GM12874 (cell line): ENCODE results near the gene SDR42E1.

Experiments
- TF ChIP-seq, protein P1 (sequence below): IDR thresholded peaks from 2 replicates; pipeline ENCODE4 v1.5.1; 2011; ENCODE audit warnings: low read depth, mild to moderate bottlenecking, control low read depth, low read length, moderate library complexity; ENCODE audit not compliant: insufficient read depth

The SDR42E1 gene

GRCh38 chr16:82044585-82044911 lies 33.3 kb upstream of the SDR42E1 start:
- TF ChIP-seq, protein P1, sequence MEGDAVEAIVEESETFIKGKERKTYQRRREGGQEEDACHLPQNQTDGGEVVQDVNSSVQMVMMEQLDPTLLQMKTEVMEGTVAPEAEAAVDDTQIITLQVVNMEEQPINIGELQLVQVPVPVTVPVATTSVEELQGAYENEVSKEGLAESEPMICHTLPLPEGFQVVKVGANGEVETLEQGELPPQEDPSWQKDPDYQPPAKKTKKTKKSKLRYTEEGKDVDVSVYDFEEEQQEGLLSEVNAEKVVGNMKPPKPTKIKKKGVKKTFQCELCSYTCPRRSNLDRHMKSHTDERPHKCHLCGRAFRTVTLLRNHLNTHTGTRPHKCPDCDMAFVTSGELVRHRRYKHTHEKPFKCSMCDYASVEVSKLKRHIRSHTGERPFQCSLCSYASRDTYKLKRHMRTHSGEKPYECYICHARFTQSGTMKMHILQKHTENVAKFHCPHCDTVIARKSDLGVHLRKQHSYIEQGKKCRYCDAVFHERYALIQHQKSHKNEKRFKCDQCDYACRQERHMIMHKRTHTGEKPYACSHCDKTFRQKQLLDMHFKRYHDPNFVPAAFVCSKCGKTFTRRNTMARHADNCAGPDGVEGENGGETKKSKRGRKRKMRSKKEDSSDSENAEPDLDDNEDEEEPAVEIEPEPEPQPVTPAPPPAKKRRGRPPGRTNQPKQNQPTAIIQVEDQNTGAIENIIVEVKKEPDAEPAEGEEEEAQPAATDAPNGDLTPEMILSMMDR: no peak

- TF ChIP-seq, protein P1: no peak
Observed at GRCh38 chr16:82043680-82044584, 32.7 kb upstream of the SDR42E1 start.

DNA sequence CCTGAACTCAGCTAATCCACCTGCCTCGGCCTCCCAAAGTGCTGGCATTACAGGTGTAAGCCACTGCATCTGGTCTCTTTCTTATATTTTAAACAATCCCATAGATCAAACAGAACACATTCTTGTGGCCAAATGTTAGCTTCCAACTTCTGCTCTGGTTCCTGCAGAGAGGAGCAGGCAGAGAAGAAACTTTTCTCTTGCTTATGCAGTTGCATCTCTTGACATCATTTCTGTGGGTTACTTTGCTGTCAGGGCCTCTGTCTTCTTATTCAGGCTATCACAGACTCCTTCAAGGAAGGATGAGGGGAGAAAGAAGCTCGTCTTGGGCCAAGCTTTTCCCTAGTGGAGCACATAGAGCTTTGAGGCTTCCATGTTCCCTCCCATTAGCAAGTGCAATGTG lies 31.6 kb upstream of the SDR42E1 start:
- TF ChIP-seq, protein P1: no peak

- TF ChIP-seq, protein P1: no peak
Observed at GRCh38 chr16:82042144-82042543, 30.9 kb upstream of the SDR42E1 start.

GRCh38 chr16:82041542-82041941 lies 30.3 kb upstream of the SDR42E1 start:
- TF ChIP-seq, protein P1: no peak

GRCh38 chr16:82040296-82040695 lies 29.0 kb upstream of the SDR42E1 start:
- TF ChIP-seq, protein P1: no peak

GRCh38 chr16:82037666-82038065 lies 26.4 kb upstream of the SDR42E1 start:
- TF ChIP-seq, protein P1: no peak
